ENCODE results near the gene TNFAIP8L2.
A peak's percentile ranks its signal among the peaks of the same experiment; 100 is the strongest.

TNFAIP8L2 gene

DNA sequence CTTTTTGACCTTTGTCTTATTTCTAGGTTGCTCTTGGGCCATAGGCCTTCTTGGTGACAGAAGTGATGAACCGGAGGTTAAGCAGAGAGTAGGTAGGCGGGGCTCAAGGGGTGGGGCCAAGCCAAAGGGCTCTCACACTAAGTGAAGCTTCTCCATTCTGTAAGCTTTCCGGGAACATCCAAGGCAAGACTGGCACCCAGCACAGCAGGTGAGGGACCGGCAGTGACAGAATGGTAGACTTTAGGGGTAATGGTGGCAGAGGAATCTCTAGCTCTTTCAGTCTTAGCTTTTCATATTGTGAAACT lies at the start of gene TNFAIP8L2:
TNFAIP8L2 (plus strand) TSS at position 135 of the 305 bp plus-strand sequence. CDS start 2,049 bp downstream, outside the sequence.
- DNase-seq (ENCODE audit: low read depth in 3 of 3) = peak; percentile 54 to 86 (median 62)

DNA sequence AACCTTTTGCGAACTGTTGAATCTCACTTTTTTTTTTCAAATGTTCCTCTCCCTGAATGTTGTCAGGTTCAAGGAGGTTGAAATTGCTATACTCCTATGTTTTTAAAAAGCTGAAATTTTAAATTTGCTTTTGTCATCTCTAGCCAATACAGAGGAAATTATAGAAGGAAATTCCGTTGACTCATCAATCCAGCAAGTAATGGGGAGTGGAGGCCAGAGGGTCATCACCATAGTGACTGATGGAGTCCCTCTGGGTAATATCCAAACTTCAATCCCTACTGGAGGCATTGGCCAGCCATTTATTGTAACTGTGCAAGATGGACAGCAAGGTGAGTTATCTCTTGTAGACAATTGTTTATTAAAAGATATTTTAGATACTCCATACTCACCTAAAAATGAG lies 49.6 kb upstream of the TNFAIP8L2 start:
- no peak for DNase-seq (ENCODE audit: low read depth in 3 of 3)

GRCh38 chr1:151108331-151108730 lies 48.1 kb upstream of the TNFAIP8L2 start:
- DNase-seq (ENCODE audit: low read depth in 3 of 3) = no peak

- DNase-seq (ENCODE audit: low read depth in 3 of 3) = no peak
Measured at GRCh38 chr1:151113877-151114276, 42.6 kb upstream of the TNFAIP8L2 start.

GRCh38 chr1:151124763-151125403 lies 31.6 kb upstream of the TNFAIP8L2 start:
- no peak for DNase-seq (ENCODE audit: low read depth in 3 of 3)

GRCh38 chr1:151128800-151129199 lies 27.6 kb upstream of the TNFAIP8L2 start:
- no peak for DNase-seq (ENCODE audit: low read depth in 3 of 3)

DNA sequence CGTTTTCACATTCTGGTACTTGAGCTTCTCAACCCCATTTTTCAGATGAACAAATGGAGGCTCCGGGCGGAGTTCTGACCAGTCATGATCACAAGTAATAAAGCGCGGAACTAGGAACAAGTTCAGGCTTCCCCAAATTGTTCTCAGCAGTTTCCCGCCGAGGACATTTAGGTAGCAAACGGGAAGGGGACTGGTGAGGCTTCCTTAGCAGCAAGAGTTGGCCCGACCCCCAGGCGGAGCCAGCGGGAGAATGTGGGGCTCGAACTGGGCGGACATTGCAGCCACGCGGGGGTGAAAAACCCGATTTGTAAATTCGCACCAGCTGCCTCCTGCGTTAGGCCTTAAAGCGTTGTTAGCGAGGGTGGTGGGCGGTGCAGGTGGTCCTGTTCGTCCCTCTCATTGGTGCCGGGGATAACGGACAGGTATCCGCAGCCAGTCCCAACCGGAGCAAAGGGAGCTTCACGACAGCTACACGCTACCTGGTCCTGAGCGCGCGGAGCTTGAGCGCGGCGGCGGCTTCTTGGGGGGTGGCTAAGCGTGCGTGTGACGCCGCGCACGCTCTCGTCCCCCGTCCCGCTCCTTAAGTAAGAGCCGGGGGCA lies 25.4 kb upstream of the TNFAIP8L2 start:
- DNase-seq (ENCODE audit: low read depth in 3 of 3) = peak; percentile 69 to 82 (median 77)

DNA sequence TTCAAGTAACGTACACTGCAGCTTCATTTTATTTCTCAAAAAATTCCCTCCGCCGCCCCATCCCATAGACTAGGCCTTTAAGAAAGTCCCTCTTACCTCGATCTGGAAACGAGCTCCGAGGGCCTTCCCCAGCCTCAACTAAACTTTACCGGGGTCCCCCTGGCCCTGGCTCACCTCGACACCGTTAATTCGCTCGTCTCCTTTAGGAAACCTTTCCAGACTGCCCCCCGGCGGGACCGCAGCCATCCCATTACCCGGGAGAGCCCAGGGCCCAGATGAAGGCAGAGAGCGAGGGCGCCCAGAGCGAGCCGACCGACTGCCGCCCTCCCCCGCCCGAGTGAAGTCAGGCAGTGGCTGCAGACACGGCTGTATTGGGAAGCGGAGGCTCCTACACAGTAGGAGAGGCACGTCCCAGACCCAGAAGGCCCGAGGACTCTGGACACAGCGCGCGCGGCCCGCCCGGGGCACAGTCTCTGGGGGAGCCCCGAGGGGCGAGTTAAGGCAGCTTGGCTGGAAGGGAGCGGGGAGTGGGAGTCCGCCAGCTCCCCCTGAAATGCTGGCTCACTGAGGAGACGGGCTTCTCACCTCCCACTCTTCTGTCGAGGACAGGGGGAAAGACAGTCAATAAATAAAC lies 24.6 kb upstream of the TNFAIP8L2 start:
- DNase-seq (ENCODE audit: low read depth in 3 of 3) = no peak

DNA sequence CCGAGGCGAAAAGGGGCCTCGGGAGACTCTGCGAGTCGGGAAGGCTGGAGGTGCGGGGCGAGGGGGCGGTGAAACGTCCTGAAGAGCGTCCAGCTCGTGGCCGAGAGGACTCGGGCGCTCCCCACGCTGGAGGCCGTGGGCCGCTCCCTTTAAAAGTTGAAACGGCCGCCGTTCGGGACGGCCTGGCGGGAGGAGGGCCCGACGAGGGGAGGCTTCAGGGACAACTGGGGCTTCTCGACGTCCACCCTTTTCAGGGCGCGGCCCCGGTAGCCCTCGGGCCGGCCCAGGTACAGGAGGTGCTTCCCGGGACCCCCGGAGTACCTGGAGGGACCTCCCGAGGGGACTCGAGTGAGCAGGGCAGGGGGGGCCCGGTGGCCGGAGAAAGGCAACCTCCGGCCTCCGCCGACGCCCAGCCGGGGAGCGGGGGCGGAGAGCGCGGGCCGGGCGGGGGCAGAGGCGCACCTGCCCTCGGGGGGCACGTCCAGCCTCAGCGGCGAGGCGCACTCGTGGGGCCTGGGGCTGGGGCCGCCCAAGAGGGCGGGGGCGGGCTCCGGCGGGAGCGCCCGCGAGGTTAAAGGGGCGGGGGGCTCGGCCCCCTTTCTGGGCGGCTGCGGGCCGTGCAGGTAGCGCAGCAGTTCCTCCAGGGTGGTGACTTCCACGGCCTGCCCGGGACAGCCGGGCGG lies 24.0 kb upstream of the TNFAIP8L2 start:
- no peak for DNase-seq (ENCODE audit: low read depth in 3 of 3)

GRCh38 chr1:151133018-151133806 lies 23.2 kb upstream of the TNFAIP8L2 start:
- DNase-seq (ENCODE audit: low read depth in 3 of 3) = no peak

DNA sequence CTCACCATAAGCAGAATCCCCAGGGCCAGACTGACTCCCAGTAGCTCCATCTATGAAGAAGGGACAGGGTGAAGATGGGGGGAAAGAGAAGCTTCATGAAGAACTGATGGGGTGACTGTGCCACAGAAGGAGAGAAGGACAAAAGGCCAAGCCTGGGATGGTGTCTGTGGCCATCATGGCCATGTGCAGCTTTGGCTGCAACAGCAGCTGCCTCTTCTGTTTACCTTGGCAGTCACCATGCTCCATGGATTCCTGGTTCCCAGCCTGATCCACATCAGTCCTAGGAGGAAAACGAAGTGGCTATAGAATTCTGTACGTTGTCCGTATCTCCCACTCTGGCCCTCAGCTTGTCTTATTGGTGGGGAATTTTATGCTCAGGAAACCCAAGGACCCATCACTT lies 22.1 kb upstream of the TNFAIP8L2 start:
- no peak for DNase-seq (ENCODE audit: low read depth in 3 of 3)

GRCh38 chr1:151134991-151135390 lies 21.5 kb upstream of the TNFAIP8L2 start:
- no peak for DNase-seq (ENCODE audit: low read depth in 3 of 3)

DNA sequence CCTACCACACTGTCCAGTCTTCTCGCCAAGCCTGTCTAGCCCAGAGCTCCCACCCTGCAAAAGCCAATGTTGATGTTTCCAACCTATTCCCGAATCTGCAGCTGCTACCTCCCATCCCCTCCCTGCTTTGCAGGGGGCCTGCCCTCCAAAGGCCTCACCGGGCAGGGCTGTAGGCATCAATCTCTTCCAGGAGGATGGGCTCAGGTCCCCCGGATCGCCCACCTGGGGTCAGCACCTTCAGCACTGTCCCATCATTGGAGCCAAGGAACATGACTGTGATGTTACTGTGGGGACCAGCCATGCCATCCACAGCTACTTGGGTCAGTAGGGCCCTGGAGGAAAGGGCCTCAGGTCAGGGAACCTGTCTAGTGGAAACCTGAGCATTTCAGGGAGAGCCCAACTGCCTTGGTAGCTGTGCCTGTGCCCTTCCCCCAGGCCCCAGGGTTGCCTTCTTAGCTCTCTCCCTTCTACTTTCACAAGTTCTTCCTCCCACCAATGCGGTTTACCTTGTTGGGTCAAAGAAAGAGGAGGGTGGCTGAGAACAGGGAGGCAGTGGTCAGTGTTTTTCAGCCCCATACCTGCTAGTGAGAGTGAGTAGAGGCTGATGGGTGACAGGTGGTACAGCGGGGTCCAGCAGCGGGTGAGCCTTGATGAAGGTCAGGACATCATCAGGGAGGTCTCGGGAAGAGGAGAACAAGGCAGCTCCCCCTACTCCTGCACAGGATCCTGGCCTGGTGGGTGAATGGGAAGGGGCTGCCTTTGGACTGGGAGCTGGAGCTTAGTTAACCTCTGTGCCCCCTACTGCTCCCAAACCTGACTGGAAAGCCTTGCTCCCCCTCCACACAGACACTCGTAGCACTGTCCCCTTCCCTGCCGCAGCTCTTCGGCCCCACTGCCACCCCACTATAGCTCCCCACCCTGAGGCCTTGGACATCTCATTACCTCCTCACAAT lies 20.7 kb upstream of the TNFAIP8L2 start:
- no peak for DNase-seq (ENCODE audit: low read depth in 3 of 3)

DNA sequence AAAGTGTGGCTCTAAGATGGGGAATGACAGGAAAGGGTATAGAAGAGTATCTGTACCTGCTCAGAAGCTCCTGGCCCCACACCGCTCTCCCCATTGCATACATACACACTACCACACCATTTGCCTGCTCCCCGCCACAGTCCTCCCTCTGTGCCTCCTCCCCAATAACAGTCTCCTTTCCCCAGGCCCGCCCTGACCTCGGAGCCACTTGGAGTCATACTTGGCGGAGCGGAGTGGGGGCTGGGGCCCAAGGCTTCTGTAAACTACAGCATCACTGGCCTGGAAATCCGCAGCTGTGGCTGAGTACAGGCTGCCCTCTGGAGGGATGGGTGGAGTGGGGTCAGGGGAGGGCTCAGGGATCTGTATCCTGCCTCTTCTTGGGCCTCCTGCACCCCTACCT lies 18.7 kb upstream of the TNFAIP8L2 start:
- DNase-seq (ENCODE audit: low read depth in 3 of 3) = no peak

- no peak for DNase-seq (ENCODE audit: low read depth in 3 of 3)
Measured at GRCh38 chr1:151142411-151143056, 13.9 kb upstream of the TNFAIP8L2 start.

- DNase-seq (ENCODE audit: low read depth in 3 of 3) = no peak
Measured at GRCh38 chr1:151143057-151143435, 13.4 kb upstream of the TNFAIP8L2 start.

GRCh38 chr1:151143986-151144385 lies 12.5 kb upstream of the TNFAIP8L2 start:
- no peak for DNase-seq (ENCODE audit: low read depth in 3 of 3)

GRCh38 chr1:151144474-151145303 lies 11.8 kb upstream of the TNFAIP8L2 start:
- no peak for DNase-seq (ENCODE audit: low read depth in 3 of 3)

DNA sequence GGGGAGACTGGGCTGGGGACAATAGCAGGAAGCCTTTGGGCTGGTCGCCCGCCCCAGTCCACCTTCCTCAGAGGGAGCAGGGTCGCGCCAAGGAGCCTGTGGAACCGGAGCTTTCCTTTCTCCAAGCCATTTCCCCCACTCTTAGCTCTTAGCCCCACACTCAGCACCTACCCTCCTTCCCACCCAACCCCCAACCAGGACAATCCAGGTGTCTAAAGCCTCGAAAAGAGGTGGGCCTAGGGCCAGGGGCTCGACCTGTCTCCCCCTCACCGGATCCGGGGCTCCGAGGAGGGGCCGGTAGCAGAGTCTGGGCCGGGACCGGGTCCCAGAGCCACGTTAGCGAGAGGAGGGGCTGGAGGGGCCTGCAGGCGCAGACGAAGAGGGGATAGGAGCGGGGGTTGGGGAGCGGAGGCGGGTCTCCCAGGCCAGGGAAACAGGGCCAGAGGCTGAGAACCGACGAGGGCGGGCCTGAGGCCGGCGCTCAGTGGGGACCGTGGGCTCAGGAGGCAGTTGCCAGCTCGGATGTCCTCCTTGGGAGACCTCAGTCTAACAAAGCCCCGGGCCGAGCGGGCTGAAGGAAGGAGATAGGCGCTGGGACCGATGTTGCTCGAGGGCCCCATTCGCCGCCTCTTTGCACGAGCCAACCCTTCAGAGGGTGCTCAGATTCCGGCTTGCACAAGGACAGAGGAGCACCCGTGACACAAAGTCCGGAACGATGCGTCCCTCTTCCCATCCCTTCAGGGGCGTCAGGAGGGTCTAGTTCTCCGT lies 11.0 kb upstream of the TNFAIP8L2 start:
- no peak for DNase-seq (ENCODE audit: low read depth in 3 of 3)

All from stimulated activated CD4-positive, alpha-beta T cell treated with anti-CD3 and anti-CD28 coated beads, TNF-alpha, amount 100 ng/mL, for 24 hours (primary cell).